Stimulated activated naive CD4-positive, alpha-beta T cell treated with Interleukin-2 at 50 U/mL for 16 hours (primary cell): ENCODE measurements around the gene SH3BP4.

Experiments used
- DNase-seq: peaks from one replicate; lab custom pipeline; 2025; lab: John Stamatoyannopoulos, UW

Gene SH3BP4

DNA sequence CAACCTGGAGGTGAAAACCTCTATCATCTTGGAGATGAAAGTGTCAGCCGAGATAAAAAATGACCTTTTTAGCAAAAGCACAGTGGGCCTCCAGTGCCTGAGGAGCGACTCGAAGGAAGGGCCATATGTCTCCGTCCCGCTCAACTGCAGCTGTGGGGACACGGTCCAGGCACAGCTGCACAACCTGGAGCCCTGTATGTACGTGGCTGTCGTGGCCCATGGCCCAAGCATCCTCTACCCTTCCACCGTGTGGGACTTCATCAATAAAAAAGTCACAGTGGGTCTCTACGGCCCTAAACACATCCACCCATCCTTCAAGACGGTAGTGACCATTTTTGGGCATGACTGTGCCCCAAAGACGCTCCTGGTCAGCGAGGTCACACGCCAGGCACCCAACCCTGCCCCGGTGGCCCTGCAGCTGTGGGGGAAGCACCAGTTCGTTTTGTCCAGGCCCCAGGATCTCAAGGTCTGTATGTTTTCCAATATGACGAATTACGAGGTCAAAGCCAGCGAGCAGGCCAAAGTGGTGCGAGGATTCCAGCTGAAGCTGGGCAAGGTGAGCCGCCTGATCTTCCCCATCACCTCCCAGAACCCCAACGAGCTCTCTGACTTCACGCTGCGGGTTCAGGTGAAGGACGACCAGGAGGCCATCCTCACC, 90.2 kb downstream of the SH3BP4 start:
- DNase-seq: no peak

DNA sequence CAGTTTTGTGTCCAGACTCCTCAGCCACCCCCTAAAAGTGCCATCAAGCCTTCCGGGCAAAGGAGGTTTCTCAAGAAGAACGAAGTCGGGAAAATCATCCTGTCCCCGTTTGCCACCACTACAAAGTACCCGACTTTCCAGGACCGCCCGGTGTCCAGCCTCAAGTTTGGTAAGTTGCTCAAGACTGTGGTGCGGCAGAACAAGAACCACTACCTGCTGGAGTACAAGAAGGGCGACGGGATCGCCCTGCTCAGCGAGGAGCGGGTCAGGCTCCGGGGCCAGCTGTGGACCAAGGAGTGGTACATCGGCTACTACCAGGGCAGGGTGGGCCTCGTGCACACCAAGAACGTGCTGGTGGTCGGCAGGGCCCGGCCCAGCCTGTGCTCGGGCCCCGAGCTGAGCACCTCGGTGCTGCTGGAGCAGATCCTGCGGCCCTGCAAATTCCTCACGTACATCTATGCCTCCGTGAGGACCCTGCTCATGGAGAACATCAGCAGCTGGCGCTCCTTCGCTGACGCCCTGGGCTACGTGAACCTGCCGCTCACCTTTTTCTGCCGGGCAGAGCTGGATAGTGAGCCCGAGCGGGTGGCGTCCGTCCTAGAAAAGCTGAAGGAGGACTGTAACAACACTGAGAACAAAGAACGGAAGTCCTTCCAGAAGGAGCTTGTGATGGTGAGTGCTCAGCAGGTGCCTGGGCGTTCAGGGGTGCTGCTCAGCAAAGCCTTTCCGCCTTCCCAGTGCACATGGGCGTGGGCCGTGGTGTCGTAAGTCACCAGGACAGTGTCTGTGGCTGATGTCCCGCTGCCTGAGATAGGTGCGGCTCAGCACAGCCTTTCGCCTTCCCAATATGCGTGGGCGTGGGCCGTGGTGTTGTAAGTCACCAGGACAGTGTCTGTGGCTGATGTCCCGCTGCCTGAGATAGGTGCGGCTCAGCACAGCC, 91.0 kb downstream of the SH3BP4 start:
- DNase-seq: no peak

DNA sequence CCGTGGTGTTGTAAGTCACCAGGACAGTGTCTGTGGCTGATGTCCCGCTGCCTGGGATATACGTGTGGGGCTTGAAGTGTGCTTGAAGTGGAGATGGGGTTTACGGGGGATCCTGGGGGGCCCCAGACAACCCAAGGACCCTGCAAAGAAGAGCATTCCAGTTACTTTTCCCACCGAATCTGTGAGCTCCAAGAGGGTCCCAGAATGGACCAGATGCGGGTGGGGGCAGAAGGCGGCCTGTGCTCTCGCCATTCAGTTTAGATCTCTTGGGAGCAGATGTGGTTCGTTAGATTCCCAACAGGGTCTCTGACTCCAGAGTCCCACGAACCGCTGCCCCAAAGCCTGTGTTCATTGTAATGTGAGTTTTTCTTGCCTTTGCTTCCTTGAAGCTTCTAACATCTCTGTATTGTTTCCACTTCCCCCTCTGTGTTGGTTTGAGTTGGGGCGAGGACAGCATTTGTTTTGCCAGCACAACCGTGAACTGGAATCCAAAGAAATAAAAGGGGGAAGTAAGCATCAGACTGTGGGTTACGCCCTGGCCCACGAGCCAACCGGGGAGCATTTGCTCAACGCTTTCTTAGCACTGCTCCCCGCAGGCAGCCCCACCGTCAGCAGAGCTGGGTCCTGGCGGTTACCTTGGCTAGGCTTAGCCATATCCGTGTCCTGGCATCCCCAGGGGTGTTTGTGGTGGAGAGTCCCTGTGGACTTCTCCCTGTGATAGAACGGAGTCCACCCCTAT, 92.1 kb downstream of the SH3BP4 start:
- DNase-seq: no peak

GRCh38 chr2:235044501-235045271, 92.9 kb downstream of the SH3BP4 start:
- no peak for DNase-seq

DNA sequence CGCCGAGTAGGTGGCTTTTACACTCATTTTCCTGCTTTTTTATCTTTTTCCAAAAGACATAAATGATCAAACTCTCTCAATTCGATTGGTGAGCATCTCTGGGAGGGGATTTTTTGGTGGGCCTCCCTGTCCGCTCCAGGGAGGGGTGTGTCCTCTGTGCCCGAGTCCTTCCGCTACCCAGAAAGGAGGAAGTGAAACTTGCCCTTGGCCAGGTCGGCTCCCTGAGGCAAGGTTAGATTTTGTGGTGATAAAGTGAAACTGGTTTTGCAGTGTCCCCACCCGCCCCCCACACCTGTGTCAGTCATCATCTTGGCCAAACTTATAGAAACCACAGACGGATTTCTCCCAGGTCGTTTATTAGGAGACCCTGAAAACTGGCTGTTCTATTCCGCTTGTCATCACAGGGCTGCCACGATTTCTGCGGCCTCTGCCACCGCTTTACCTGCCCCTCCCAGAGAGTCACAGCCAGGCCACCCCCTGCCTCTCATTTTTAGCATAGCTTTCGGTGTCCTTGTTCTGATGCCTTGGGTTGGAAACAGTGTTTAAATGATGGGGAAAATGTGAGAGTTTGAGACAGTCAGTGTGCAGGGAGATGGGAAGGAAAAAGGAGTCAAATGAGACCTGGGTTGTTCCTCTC, 93.6 kb downstream of the SH3BP4 start:
- no peak for DNase-seq

- no peak for DNase-seq
Measured at GRCh38 chr2:235045973-235046343, 94.1 kb downstream of the SH3BP4 start.

GRCh38 chr2:235046589-235046988, 94.8 kb downstream of the SH3BP4 start:
- DNase-seq: no peak

- DNase-seq: no peak
Measured at GRCh38 chr2:235047171-235048160, 95.6 kb downstream of the SH3BP4 start.

- DNase-seq: no peak
Measured at GRCh38 chr2:235048549-235048948, 96.7 kb downstream of the SH3BP4 start.

- DNase-seq: no peak
Measured at GRCh38 chr2:235049069-235049468, 97.3 kb downstream of the SH3BP4 start.

DNA sequence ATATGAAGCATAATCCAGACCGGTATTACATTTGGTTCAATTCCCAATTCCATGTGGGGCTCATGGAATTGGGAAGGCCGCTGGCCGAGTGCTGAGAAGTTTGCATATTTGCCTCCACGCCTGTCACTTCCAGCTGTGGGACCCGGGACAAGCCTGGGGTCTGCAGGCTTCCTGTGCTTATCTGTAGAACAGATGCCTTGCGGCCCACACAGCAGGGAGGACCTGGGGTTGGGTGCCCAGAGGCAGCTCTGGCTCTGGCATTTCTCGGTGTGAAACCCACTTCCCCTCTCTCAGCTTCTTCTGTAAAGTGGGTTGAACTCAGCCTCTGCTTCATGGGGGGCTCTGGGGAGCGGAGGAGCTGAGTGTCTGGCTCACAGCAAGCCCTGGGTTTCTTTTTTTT, 97.9 kb downstream of the SH3BP4 start:
- no peak for DNase-seq

DNA sequence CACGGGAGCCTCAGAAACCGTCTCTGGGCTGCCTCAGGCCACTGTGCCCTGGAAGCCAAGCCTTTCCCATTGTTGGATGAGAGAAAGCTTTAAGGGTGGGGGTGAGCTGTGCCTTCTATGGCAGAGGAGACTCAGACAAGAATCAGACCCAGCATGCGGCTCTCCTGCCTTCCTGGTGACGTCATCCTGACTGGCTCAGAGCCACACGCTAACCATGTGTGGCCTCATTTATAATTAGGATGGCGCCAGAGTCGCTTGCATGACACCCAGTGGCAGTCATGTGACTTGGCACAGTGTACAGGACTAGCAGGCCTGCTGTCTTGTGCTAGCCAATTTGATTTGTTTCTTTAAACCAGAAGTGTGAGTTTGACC, 99.1 kb downstream of the SH3BP4 start:
- no peak for DNase-seq

DNA sequence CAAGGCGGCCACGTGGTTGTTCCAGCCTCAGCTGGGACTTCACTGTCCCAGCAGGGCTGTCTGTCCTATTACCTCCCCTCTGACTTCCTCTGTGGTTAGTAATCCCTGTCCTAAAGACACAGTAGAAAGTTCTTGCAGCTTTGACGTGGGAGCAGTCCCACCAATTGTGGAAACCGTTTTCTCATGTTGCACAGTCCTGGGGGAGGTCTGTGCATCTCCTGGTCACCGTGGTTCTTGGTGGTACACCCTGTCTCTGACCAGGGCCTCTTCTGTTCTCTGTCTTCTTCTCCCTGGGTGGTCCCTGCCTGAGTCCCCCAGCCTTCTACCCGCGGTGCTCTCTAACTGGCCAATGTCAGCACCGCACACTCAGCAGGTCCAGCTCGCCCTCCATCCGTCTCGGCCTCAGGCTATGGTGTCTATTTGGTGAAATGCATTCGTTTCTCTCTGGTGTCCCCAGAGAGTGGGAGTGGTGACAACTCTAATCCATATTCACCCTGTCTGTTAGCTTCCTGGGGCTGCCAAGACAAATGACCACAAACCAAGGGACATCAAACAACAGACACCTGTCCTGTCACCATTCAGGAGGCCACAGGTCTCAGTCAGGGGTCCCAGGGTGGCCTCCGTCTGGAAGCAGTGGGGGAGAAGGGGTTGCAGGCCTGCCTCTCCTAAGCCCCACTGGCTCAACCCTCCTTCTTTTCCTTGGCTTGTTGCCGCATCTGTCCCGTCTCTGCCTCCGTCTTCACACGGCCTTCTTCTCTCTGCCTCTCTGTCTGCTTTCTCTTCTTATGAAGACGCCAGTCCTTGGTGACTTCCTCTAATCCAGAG, 99.8 kb downstream of the SH3BP4 start:
- DNase-seq: no peak

GRCh38 chr2:235052514-235053354, 100.9 kb downstream of the SH3BP4 start:
- DNase-seq: no peak

DNA sequence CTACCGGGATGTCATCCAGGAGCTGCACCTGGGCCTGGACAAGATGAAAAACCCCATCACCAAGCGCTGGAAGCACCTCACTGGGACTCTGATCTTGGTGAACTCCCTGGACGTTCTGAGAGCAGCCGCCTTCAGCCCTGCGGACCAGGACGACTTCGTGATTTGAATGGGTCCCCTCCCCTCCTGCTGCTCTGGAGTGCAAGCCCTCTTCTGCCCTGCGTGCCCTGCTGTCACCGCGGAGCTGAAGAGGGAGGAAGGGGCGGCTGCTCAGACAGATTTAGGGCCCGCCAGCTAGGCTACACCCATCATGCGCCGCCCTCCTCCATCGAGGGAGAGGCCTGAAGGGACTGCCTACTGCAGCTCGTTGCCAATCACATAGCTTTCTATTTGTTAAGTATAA, 101.8 kb downstream of the SH3BP4 start:
- no peak for DNase-seq

GRCh38 chr2:235054475-235054874, 102.7 kb downstream of the SH3BP4 start:
- DNase-seq: no peak

- DNase-seq: no peak
Measured at GRCh38 chr2:235054919-235055318, 103.1 kb downstream of the SH3BP4 start.

DNA sequence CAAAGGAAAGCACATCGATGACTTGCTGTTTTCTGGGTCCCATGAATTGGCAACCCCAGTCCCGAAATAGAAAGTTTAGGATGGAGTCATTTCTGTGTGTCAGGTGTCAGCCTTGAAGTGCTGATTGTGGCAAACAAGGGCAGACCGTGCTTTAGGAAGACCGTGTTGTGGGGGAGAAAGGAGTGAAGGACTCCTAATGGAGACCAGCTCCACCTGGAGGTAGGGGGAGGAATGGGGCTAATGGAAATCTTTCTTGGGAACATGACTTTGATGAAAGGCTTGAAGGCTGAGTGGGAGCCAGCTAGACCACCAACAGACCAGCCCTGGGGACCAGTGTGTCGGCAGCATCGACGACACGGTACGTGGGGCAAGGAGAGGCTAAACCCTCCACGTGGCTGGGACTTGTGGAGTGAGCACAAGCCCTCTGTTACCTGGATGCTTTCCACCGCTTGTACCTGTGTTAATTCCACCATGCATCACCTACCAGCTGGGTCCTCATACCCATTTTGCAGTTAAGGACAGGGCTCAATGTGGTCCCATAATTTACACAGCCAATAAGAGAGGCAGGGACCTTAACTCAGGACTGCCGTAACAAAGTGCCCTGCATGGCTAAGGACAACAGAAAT, 104.2 kb downstream of the SH3BP4 start:
- no peak for DNase-seq
